Measurements from ENCODE around the gene NEDD1.

DNA sequence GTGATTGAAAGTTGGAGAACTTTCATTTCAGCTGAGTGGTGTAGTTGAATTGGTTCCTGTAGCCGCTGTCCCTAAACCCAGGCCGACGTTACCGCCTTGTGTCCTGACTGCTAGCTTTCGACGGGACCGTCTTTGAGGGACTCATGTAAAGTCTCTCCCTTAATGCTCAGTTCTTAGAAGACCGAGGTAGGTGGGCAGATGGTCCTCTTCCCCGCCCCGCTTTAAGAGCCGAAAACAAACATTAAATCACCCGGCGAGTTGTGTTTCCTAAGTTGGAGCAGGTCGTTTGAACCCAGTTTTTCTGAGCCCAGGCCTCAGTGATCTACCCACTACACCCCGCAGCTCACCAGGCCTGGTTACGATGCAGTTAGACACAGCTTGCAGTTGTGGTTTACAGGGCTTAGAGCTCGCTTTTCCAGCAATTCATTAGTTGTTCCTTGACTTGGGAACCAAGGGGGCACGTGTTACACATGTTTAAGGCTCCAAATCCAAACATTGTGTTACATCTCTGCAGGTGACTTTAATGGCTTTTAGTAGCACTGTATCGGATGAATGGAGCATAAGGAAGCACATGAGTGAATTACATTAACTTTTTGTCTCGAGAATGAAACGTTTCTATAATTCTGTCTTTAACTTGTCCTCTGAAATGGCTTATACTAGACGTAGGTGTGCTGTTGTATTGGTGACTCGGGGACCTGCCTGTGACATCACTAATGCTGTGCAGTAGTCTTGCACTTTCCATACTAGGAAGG lies 790 bp downstream of the NEDD1 start:
- TF ChIP-seq CTCF (IDR thresholded peaks at IDR 0.05 in 2 of 3, conservative IDR thresholded peaks at IDR 0.05 in 1 of 3; ENCODE audit: borderline replicate concordance in 1 of 3, insufficient read depth in 1 of 3, low read depth in 2 of 3, low read length in 2 of 3) (no peak), POLR2A (IDR thresholded peaks at IDR 0.05; ENCODE audit: borderline replicate concordance, extremely low read depth, insufficient read depth, insufficient read length) (no peak), CBX3 (IDR thresholded peaks at IDR 0.05; ENCODE audit: low read depth) (no peak), SIN3A (IDR thresholded peaks at IDR 0.05; ENCODE audit: low read depth) (no peak), SP1 (IDR thresholded peaks at IDR 0.05; ENCODE audit: low read depth) (no peak), ELF1 (IDR thresholded peaks at IDR 0.05; ENCODE audit: borderline replicate concordance, low read depth) (no peak), CEBPB (IDR thresholded peaks at IDR 0.05; ENCODE audit: low read depth) (no peak), EGR1 (IDR thresholded peaks at IDR 0.05; ENCODE audit: low read depth) (no peak)
- TF ChIP-seq, protein P1, sequence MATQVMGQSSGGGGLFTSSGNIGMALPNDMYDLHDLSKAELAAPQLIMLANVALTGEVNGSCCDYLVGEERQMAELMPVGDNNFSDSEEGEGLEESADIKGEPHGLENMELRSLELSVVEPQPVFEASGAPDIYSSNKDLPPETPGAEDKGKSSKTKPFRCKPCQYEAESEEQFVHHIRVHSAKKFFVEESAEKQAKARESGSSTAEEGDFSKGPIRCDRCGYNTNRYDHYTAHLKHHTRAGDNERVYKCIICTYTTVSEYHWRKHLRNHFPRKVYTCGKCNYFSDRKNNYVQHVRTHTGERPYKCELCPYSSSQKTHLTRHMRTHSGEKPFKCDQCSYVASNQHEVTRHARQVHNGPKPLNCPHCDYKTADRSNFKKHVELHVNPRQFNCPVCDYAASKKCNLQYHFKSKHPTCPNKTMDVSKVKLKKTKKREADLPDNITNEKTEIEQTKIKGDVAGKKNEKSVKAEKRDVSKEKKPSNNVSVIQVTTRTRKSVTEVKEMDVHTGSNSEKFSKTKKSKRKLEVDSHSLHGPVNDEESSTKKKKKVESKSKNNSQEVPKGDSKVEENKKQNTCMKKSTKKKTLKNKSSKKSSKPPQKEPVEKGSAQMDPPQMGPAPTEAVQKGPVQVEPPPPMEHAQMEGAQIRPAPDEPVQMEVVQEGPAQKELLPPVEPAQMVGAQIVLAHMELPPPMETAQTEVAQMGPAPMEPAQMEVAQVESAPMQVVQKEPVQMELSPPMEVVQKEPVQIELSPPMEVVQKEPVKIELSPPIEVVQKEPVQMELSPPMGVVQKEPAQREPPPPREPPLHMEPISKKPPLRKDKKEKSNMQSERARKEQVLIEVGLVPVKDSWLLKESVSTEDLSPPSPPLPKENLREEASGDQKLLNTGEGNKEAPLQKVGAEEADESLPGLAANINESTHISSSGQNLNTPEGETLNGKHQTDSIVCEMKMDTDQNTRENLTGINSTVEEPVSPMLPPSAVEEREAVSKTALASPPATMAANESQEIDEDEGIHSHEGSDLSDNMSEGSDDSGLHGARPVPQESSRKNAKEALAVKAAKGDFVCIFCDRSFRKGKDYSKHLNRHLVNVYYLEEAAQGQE (IDR thresholded peaks at IDR 0.05; ENCODE audit: low read depth): no peak

Measured in HCT116 (cell line).